ENCODE measurements around the gene HPCAL4. TPM values are rescaled to one million over a fixed set of nuclear protein-coding genes. Genes with fewer than 3 reads are reported as not detected.

Gene HPCAL4
- total RNA-seq, 1 experiment from 2014 or later = 0.50 TPM

DNA sequence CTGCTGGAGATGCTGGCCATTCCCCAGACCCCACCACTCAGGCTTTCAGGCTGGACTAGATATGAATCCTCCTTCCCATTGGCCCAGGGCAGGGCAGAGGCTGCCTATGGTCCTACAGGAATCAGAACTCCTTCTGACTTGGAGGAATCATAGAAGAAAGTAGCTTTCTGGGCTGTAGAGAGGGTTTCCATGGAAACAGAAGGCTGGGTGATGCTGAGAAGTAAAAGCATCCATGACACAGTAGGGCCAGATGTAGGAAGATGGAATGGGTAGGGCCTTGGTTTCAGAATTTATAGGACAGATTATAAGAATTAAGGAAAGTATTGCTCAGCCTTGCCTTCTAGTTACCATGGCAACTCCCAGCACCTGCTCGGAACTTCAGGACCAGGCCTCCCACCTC is 28.4 kb downstream of the HPCAL4 start:
- DNase-seq (ENCODE audit: low spot score) (no peak), ATAC-seq (no peak)
- CTCF ChIA-PET = interaction anchor here (0.7 to 3.1 kb wide), 6 partner anchors 9 to 57 kb away, joined by 3 to 11 read pairs (median 6); partner anchors contain the start of gene NT5C1A
- peaks cover 100% of the 10 kb centered on the region for H3K27me3 Mint-ChIP-seq (ENCODE audit: low read depth)
- POLR2A ChIA-PET = no interaction called here
- H3K36me3 Mint-ChIP-seq = no peaks in the 10 kb centered on the region
- H3K9me3 Mint-ChIP-seq = no peaks in the 10 kb centered on the region
- H3K27ac Mint-ChIP-seq = no peak overlapping the region
- H3K4me3 Mint-ChIP-seq = no peak overlapping the region
- H3K4me1 Mint-ChIP-seq = no peaks in the 10 kb centered on the region; the same call in 1 of the 2 replicates
- TF ChIP-seq, protein P1, sequence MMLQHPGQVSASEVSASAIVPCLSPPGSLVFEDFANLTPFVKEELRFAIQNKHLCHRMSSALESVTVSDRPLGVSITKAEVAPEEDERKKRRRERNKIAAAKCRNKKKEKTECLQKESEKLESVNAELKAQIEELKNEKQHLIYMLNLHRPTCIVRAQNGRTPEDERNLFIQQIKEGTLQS (CRISPR knock-in tag; conservative IDR thresholded peaks at IDR 0.05) = no peak
- TF ChIP-seq CREM (CRISPR knock-in tag; IDR thresholded peaks at IDR 0.05) (no peak), KAT7 (CRISPR knock-in tag; IDR thresholded peaks at IDR 0.05; ENCODE audit: borderline replicate concordance) (no peak), PRRX2 (CRISPR knock-in tag; IDR thresholded peaks at IDR 0.05) (no peak), IRF2 (CRISPR knock-in tag; IDR thresholded peaks at IDR 0.05; ENCODE audit: borderline replicate concordance, low read depth) (no peak)
- TF ChIP-seq, protein P2, sequence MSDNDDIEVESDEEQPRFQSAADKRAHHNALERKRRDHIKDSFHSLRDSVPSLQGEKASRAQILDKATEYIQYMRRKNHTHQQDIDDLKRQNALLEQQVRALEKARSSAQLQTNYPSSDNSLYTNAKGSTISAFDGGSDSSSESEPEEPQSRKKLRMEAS (CRISPR knock-in tag; IDR thresholded peaks at IDR 0.05) = no peak

DNA sequence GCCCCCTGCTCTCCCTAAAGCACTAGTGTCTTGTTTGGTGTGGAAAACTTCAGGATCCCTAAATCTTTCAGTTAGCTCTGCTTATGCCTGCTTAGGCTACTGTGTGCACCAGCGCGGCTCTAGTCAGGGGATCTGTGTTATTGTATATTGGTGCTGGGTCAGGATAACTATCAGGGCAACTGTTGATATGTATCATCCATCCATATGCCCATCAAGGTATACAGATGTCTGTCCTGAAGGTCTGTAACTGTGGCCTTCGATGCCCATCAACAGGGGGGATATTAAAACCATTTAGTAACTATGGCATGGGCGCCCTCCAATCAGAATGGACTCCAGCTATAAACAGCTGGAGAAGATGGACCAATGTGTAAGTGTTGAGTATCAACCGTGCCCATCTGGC is 31.7 kb downstream of the HPCAL4 start:
- no peak for ATAC-seq
- Mint-ChIP-seq H3K9me3 (no peaks in the 10 kb centered on the region), H3K27ac (no peak overlapping the region), H3K4me1 (no peaks in the 10 kb centered on the region; the same call in 1 of the 2 replicates), H3K36me3 (no peaks in the 10 kb centered on the region), H3K4me3 (no peak overlapping the region), H3K27me3 (ENCODE audit: low read depth) (peaks cover 100% of the 10 kb centered on the region)
- DNase-seq (ENCODE audit: low spot score) = no peak
- TF ChIP-seq, protein P3, sequence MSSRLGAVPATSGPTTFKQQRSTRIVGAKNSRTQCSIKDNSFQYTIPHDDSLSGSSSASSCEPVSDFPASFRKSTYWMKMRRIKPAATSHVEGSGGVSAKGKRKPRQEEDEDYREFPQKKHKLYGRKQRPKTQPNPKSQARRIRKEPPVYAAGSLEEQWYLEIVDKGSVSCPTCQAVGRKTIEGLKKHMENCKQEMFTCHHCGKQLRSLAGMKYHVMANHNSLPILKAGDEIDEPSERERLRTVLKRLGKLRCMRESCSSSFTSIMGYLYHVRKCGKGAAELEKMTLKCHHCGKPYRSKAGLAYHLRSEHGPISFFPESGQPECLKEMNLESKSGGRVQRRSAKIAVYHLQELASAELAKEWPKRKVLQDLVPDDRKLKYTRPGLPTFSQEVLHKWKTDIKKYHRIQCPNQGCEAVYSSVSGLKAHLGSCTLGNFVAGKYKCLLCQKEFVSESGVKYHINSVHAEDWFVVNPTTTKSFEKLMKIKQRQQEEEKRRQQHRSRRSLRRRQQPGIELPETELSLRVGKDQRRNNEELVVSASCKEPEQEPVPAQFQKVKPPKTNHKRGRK (CRISPR knock-in tag; IDR thresholded peaks at IDR 0.05; ENCODE audit: borderline replicate concordance) = no peak
- TF ChIP-seq, protein P4, sequence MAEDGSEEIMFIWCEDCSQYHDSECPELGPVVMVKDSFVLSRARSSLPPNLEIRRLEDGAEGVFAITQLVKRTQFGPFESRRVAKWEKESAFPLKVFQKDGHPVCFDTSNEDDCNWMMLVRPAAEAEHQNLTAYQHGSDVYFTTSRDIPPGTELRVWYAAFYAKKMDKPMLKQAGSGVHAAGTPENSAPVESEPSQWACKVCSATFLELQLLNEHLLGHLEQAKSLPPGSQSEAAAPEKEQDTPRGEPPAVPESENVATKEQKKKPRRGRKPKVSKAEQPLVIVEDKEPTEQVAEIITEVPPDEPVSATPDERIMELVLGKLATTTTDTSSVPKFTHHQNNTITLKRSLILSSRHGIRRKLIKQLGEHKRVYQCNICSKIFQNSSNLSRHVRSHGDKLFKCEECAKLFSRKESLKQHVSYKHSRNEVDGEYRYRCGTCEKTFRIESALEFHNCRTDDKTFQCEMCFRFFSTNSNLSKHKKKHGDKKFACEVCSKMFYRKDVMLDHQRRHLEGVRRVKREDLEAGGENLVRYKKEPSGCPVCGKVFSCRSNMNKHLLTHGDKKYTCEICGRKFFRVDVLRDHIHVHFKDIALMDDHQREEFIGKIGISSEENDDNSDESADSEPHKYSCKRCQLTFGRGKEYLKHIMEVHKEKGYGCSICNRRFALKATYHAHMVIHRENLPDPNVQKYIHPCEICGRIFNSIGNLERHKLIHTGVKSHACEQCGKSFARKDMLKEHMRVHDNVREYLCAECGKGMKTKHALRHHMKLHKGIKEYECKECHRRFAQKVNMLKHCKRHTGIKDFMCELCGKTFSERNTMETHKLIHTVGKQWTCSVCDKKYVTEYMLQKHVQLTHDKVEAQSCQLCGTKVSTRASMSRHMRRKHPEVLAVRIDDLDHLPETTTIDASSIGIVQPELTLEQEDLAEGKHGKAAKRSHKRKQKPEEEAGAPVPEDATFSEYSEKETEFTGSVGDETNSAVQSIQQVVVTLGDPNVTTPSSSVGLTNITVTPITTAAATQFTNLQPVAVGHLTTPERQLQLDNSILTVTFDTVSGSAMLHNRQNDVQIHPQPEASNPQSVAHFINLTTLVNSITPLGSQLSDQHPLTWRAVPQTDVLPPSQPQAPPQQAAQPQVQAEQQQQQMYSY (CRISPR knock-in tag; IDR thresholded peaks at IDR 0.05) = no peak
- TF ChIP-seq NR2C2 (CRISPR knock-in tag; IDR thresholded peaks at IDR 0.05) = no peak
- TF ChIP-seq IRF2 (CRISPR knock-in tag; IDR thresholded peaks at IDR 0.05; ENCODE audit: borderline replicate concordance, low read depth) = no peak
- TF ChIP-seq NR1H2 (CRISPR knock-in tag; IDR thresholded peaks at IDR 0.05) = no peak
- TF ChIP-seq FOXP1 (CRISPR knock-in tag; IDR thresholded peaks at IDR 0.05; ENCODE audit: borderline replicate concordance) = no peak
- TF ChIP-seq, protein P5, sequence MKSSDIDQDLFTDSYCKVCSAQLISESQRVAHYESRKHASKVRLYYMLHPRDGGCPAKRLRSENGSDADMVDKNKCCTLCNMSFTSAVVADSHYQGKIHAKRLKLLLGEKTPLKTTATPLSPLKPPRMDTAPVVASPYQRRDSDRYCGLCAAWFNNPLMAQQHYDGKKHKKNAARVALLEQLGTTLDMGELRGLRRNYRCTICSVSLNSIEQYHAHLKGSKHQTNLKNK (CRISPR knock-in tag; IDR thresholded peaks at IDR 0.05) = no peak
- no peak for TF ChIP-seq CBFB (CRISPR knock-in tag; IDR thresholded peaks at IDR 0.05; ENCODE audit: low read depth)
- TF ChIP-seq JAZF1 (CRISPR knock-in tag; IDR thresholded peaks at IDR 0.05) = no peak
- TF ChIP-seq ZNF121 (CRISPR knock-in tag; IDR thresholded peaks at IDR 0.05) = no peak
- no peak for TF ChIP-seq HMGA2 (CRISPR knock-in tag; IDR thresholded peaks at IDR 0.05)
- TF ChIP-seq RELA (CRISPR knock-in tag; IDR thresholded peaks at IDR 0.05; ENCODE audit: borderline replicate concordance) = no peak
- TF ChIP-seq ZNF423 (CRISPR knock-in tag; IDR thresholded peaks at IDR 0.05) = no peak
- no peak for TF ChIP-seq RORB (CRISPR knock-in tag; IDR thresholded peaks at IDR 0.05)
- TF ChIP-seq, protein P6, sequence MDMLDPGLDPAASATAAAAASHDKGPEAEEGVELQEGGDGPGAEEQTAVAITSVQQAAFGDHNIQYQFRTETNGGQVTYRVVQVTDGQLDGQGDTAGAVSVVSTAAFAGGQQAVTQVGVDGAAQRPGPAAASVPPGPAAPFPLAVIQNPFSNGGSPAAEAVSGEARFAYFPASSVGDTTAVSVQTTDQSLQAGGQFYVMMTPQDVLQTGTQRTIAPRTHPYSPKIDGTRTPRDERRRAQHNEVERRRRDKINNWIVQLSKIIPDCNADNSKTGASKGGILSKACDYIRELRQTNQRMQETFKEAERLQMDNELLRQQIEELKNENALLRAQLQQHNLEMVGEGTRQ (CRISPR knock-in tag; IDR thresholded peaks at IDR 0.05) = no peak
- TF ChIP-seq SMAD3 (CRISPR knock-in tag; IDR thresholded peaks at IDR 0.05; ENCODE audit: borderline replicate concordance) = no peak
- TF ChIP-seq CREM (CRISPR knock-in tag; IDR thresholded peaks at IDR 0.05) = no peak
- TF ChIP-seq FOXJ3 (CRISPR knock-in tag; IDR thresholded peaks at IDR 0.05; ENCODE audit: borderline replicate concordance) = no peak
- TF ChIP-seq TEAD4 (CRISPR knock-in tag; IDR thresholded peaks at IDR 0.05) = no peak
- no peak for TF ChIP-seq MXD4 (CRISPR knock-in tag; IDR thresholded peaks at IDR 0.05; ENCODE audit: borderline replicate concordance)
- ChIA-PET CTCF (interaction anchor here (1.1 to 4.9 kb wide), 10 partner anchors 11 to 118 kb away, joined by 3 to 124 read pairs (median 17); partner anchors contain the start of genes HPCAL4, NT5C1A and PPIE), POLR2A (interaction anchor here (1.5 kb wide), 1 partner anchor 13 kb away, joined by 3 read pairs; no protein-coding TSS in a partner anchor)
